ENCODE data around the gene ZNF100. TPM values are rescaled to one million over a fixed set of nuclear protein-coding genes. Genes with fewer than 3 reads are reported as not detected.

Gene ZNF100
- total and polyA plus RNA-seq, 2 of the 4 experiments (the other 2 are of a cell fraction): 2.2 to 5.9 TPM

DNA sequence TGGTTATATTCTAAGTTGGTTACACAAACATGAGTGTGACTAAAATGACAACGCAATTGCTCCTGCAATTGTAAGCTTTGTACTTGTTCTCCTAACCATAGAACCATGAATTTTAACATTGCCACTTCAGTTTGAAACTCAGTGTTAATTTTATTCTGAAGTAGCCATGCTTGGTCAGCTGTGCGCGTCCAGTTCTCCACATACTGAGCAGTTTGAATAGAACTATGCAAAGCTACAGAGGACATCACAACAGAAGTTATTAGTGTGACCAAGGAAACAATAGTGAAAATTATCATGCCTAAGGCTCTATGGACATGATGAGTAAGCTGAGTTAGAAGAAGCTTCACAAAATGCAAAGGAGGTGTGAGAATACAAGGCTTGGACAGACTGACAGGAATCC is 19.6 kb upstream of the ZNF100 start:
- Histone ChIP-seq H4K91ac (ENCODE audit: insufficient read depth, low read depth, low read length) (no peak overlapping the region), H2BK15ac (ENCODE audit: low read depth, low read length) (no peak overlapping the region), H3K9ac (ENCODE audit: low read depth, low read length) (no peak overlapping the region), H3K4me2 (ENCODE audit: low read depth, low read length) (no peak overlapping the region), H3K9me3 (ENCODE audit: control insufficient read depth, insufficient read depth, low read length) (peaks cover 7% of the 10 kb centered on the region), H2BK20ac (ENCODE audit: low read depth, low read length) (no peak overlapping the region), H3K4me1 (ENCODE audit: control insufficient read depth, insufficient read depth, low read length) (no peaks in the 10 kb centered on the region), H2AK5ac (ENCODE audit: low read depth, low read length) (no peak overlapping the region), H3K27ac (ENCODE audit: insufficient read depth, low read length) (no peak overlapping the region), H3K14ac (replicated peaks; ENCODE audit: low read depth, low read length) (no peak overlapping the region), H2AK9ac (replicated peaks; ENCODE audit: low read depth, low read length, poor library complexity) (no peak overlapping the region), H2BK120ac (ENCODE audit: low read depth, low read length) (no peak overlapping the region), H2AFZ (replicated peaks; ENCODE audit: low read length, poor library complexity) (no peak overlapping the region), H3K4me3 (ENCODE audit: insufficient read depth, low read depth, low read length) (no peak overlapping the region), H3K56ac (ENCODE audit: extremely low read depth, insufficient read depth, low read length) (no peak overlapping the region), H4K5ac (ENCODE audit: low read depth, low read length) (no peak overlapping the region), H2BK5ac (ENCODE audit: low read depth, low read length, poor library complexity, severe bottlenecking) (no peak overlapping the region), H3K27me3 (ENCODE audit: control insufficient read depth, insufficient read depth, low read length) (no peaks in the 10 kb centered on the region), H3K79me1 (ENCODE audit: low read depth in 1 of 2, low read length in 2 of 2) (no peaks in the 10 kb centered on the region), H3K9me1 (ENCODE audit: insufficient read depth, low read length) (no peaks in the 10 kb centered on the region), H3K23ac (ENCODE audit: low read depth, low read length) (no peak overlapping the region), H3K18ac (ENCODE audit: low read depth, low read length) (no peak overlapping the region), H3K36me3 (ENCODE audit: control insufficient read depth, insufficient read depth, low read length) (no peaks in the 10 kb centered on the region), H4K20me1 (ENCODE audit: insufficient read depth, low read length) (no peaks in the 10 kb centered on the region), H4K8ac (ENCODE audit: low read depth in 2 of 2, low read length in 2 of 2) (no peak overlapping the region), H3K4ac (ENCODE audit: low read depth, low read length) (no peak overlapping the region)
- DNase-seq: no peak
- ChIA-PET CTCF (no interaction called here), POLR2A (ENCODE audit: unreplicated experiment) (no interaction called here)
- BruUV-seq (replicated peaks): no TSS peak
- TF ChIP-seq RFX5 (IDR thresholded peaks at IDR 0.05; ENCODE audit: low read depth, low read length): no peak
- TF ChIP-seq NFE2L2 (IDR thresholded peaks at IDR 0.05; ENCODE audit: low read depth, low read length): no peak
- no peak for TF ChIP-seq CTCF (conservative IDR thresholded peaks at IDR 0.05; ENCODE audit: low read depth, low read length)
- no peak for TF ChIP-seq BHLHE40 (IDR thresholded peaks at IDR 0.05; ENCODE audit: low read depth, low read length)
- no peak for TF ChIP-seq MAZ (IDR thresholded peaks at IDR 0.05; ENCODE audit: borderline replicate concordance, low read depth, low read length)
- no peak for TF ChIP-seq ELK1 (IDR thresholded peaks at IDR 0.05; ENCODE audit: borderline replicate concordance, low read depth, low read length)
- no peak for TF ChIP-seq CHD1 (IDR thresholded peaks at IDR 0.05; ENCODE audit: low read depth, low read length)
- no peak for TF ChIP-seq FOS (IDR thresholded peaks at IDR 0.05; ENCODE audit: low read depth, low read length)
- no peak for TF ChIP-seq MXI1 (IDR thresholded peaks at IDR 0.05; ENCODE audit: borderline replicate concordance, low read depth, low read length)
- TF ChIP-seq POLR2A (IDR thresholded peaks at IDR 0.05; ENCODE audit: low read depth, low read length): no peak
- intact Hi-C loops (cut with micrococcal nuclease) (no loop called here), in situ Hi-C loops (cut with MboI; ENCODE audit: low sequenced_read_pairs) (no loop called here), dilution Hi-C loops (cut with HindIII; ENCODE audit: low sequenced_read_pairs, unreplicated experiment) (no loop called here)
- no peak for ATAC-seq (ENCODE audit: low read depth)
- 93% methylated on average over 2 of the region's 3 CpGs; no CpG with 5 or more reads in 1 of the 2 experiments for WGBS, 2 experiments (ENCODE audit: extremely low coverage in 2 of 2, insufficient read length in 1 of 2)
